DND-41 (cell line): ENCODE results near the gene BBLN.

Source experiments
- ATAC-seq: fragments of 200-7000 bp; cut with Tn5 transposase; 3 replicates; pipeline ENCODE4 v1.9.1; 2021; ENCODE audit warnings: low read depth; ENCODE audit not compliant: insufficient read depth
- DNase-seq: peaks from one replicate; pipeline ENCODE4 v3.0.0-alpha.2; 2020
- H2AFZ ChIP-seq: 2 replicates; pipeline ENCODE4 v1.6.0; 2012; ENCODE audit warnings: low read depth, low read length
- H3K27ac ChIP-seq: 2 replicates; pipeline ENCODE4 v1.5.1; 2012; ENCODE audit warnings: low read length, inconsistent platforms
- H3K27me3 ChIP-seq: fragments of 200-600 bp; sonication (generic); 2 replicates; pipeline ENCODE4 v1.6.0; 2012; ENCODE audit warnings: low read length, mild to moderate bottlenecking, inconsistent platforms; ENCODE audit not compliant: insufficient read depth, poor library complexity
- H3K36me3 ChIP-seq: 2 replicates; pipeline ENCODE4 v1.5.1; 2012; ENCODE audit warnings: low read length, inconsistent platforms; ENCODE audit not compliant: insufficient read depth
- H3K4me1 ChIP-seq: 2 replicates; pipeline ENCODE4 v1.5.1; 2012; ENCODE audit warnings: mild to moderate bottlenecking, low read length; ENCODE audit not compliant: insufficient read depth
- H3K4me2 ChIP-seq: 2 replicates; pipeline ENCODE4 v1.6.0; 2012; ENCODE audit warnings: mild to moderate bottlenecking, moderate library complexity, low read length, inconsistent platforms; ENCODE audit not compliant: insufficient read depth
- H3K4me3 ChIP-seq, 2 experiments: fragments of 200-600 bp in 1 of 2; shearing (Covaris generic) in 1 of 2; 2 replicates each; pipeline ENCODE4 v1.5.1; 2012 to 2016; ENCODE audit warnings: inconsistent platforms in 2 of 2, low read length in 2 of 2, mild to moderate bottlenecking in 2 of 2, low read depth in 1 of 2, moderate library complexity in 1 of 2
- H3K79me2 ChIP-seq: 2 replicates; pipeline ENCODE4 v1.6.0; 2012; ENCODE audit warnings: low read length, inconsistent platforms; ENCODE audit not compliant: insufficient read depth
- H3K9ac ChIP-seq: 2 replicates; pipeline ENCODE4 v1.6.0; 2012; ENCODE audit warnings: low read depth, mild to moderate bottlenecking, inconsistent platforms, low read length, moderate library complexity
- H3K9me3 ChIP-seq: 2 replicates; pipeline ENCODE4 v1.5.1; 2012; ENCODE audit warnings: low read length, moderate library complexity, mild to moderate bottlenecking, inconsistent platforms; ENCODE audit not compliant: insufficient read depth, severe bottlenecking
- H4K20me1 ChIP-seq: 2 replicates; pipeline ENCODE4 v1.6.0; 2012; ENCODE audit warnings: low read length; ENCODE audit not compliant: insufficient read depth
- CTCF ChIP-seq: IDR thresholded peaks from 2 replicates; pipeline ENCODE4 v1.5.1; 2012; ENCODE audit warnings: borderline replicate concordance, low read length, moderate library complexity, mild to moderate bottlenecking; ENCODE audit not compliant: poor library complexity, severe bottlenecking; ENCODE audit errors: extremely low read depth
- EZH2 ChIP-seq: IDR thresholded peaks from 3 replicates; pipeline ENCODE4 v1.6.1; 2012; ENCODE audit warnings: borderline replicate concordance, low read depth, mild to moderate bottlenecking, moderate library complexity, low read length, inconsistent platforms; ENCODE audit not compliant: severe bottlenecking

The BBLN gene

GRCh38 chr9:128166169-128166568 lies 6.1 kb downstream of the BBLN start:
- Histone ChIP-seq H3K79me2 (peaks cover 5% of the 10 kb centered on the region; the same call in 1 of the 2 replicates), H3K36me3 (peaks cover 73% of the 10 kb centered on the region), H3K27ac (no peak overlapping the region), H2AFZ (no peak overlapping the region), H3K9ac (no peak overlapping the region), H3K9me3 (no peaks in the 10 kb centered on the region), H3K4me2 (no peak overlapping the region), H3K4me1 (peaks cover 14% of the 10 kb centered on the region), H4K20me1 (peaks cover 17% of the 10 kb centered on the region; the same call in 1 of the 2 replicates), H3K4me3 (no peak overlapping the region), H3K27me3 (no peaks in the 10 kb centered on the region)
- DNase-seq = no peak
- TF ChIP-seq EZH2 (no peak), CTCF (no peak)
- ATAC-seq = no peak

GRCh38 chr9:128167209-128167608 lies 7.1 kb downstream of the BBLN start:
- Histone ChIP-seq H3K36me3 (peaks cover 70% of the 10 kb centered on the region), H4K20me1 (peaks cover 13% of the 10 kb centered on the region; the same call in 1 of the 2 replicates), H2AFZ (no peak overlapping the region), H3K9me3 (no peaks in the 10 kb centered on the region), H3K27ac (no peak overlapping the region), H3K4me3 (no peak overlapping the region), H3K4me1 (peaks cover 3% of the 10 kb centered on the region; the same call in 1 of the 2 replicates), H3K9ac (no peak overlapping the region), H3K79me2 (0 out of 2 replicates have a peak, but pooled peaks cover under 1% of the 10 kb centered on the region), H3K4me2 (no peak overlapping the region), H3K27me3 (no peaks in the 10 kb centered on the region)
- TF ChIP-seq CTCF (no peak), EZH2 (no peak)
- ATAC-seq = no peak
- no peak for DNase-seq

GRCh38 chr9:128168731-128169308 lies 8.8 kb downstream of the BBLN start:
- Histone ChIP-seq H3K9me3 (no peaks in the 10 kb centered on the region), H4K20me1 (no peaks in the 10 kb centered on the region), H3K4me2 (no peak overlapping the region), H3K36me3 (peaks cover 53% of the 10 kb centered on the region), H3K4me1 (no peaks in the 10 kb centered on the region), H3K27ac (no peak overlapping the region), H3K27me3 (no peaks in the 10 kb centered on the region), H3K79me2 (no peaks in the 10 kb centered on the region), H3K4me3 (no peak overlapping the region), H2AFZ (no peak overlapping the region), H3K9ac (no peak overlapping the region)
- DNase-seq (no peak), ATAC-seq (no peak)
- TF ChIP-seq EZH2 = no peak
- TF ChIP-seq CTCF = no peak

GRCh38 chr9:128169492-128169891 lies 9.4 kb downstream of the BBLN start:
- no peaks in the 10 kb centered on the region for H4K20me1 ChIP-seq
- H2AFZ ChIP-seq = no peak overlapping the region
- no peak overlapping the region for H3K4me3 ChIP-seq
- peaks cover 51% of the 10 kb centered on the region for H3K36me3 ChIP-seq
- DNase-seq (no peak), ATAC-seq (no peak)
- H3K9ac ChIP-seq = no peak overlapping the region
- no peaks in the 10 kb centered on the region for H3K79me2 ChIP-seq
- no peaks in the 10 kb centered on the region for H3K27me3 ChIP-seq
- H3K4me2 ChIP-seq = no peak overlapping the region
- no peak overlapping the region for H3K27ac ChIP-seq
- TF ChIP-seq EZH2 (no peak), CTCF (no peak)
- H3K9me3 ChIP-seq = no peaks in the 10 kb centered on the region
- H3K4me1 ChIP-seq = no peaks in the 10 kb centered on the region
